Sigmoid colon (tissue), 4 donors: ENCODE results near the gene SDR9C7.

Experiments used
- CTCF ChIP-seq, 4 experiments: fragments of 450-650 bp in 3 of 4; fragments of 200-600 bp in 1 of 4; IDR thresholded peaks; one replicate each; pipeline ENCODE4 v1.5.1; 2016 to 2019; ENCODE audit warnings: antibody characterized with exemption in 4 of 4, mild to moderate bottlenecking in 3 of 4, moderate library complexity in 2 of 4
- POLR2A ChIP-seq, 2 donors: fragments of 450-650 bp; IDR thresholded peaks; one replicate each; pipeline ENCODE4 v1.6.1; 2016; ENCODE audit warnings: antibody characterized with exemption in 2 of 2, mild to moderate bottlenecking in 2 of 2, moderate library complexity in 2 of 2
- POLR2AphosphoS5 ChIP-seq, 4 donors: sonication (generic); formaldehyde crosslinking; IDR thresholded peaks; one replicate each; pipeline ENCODE4 v1.6.1; 2017; ENCODE audit warnings: antibody characterized with exemption in 4 of 4

- TF ChIP-seq POLR2AphosphoS5 (IDR thresholded peaks at IDR 0.05) (no peak), CTCF (IDR thresholded peaks at IDR 0.05) (no peak), POLR2A (IDR thresholded peaks at IDR 0.05) (no peak)
Observed at GRCh38 chr12:56953314-56953713, 19.1 kb upstream of the SDR9C7 start.
